Measurements from ENCODE around the gene ZNF587B. TPM values are rescaled to one million over a fixed set of nuclear protein-coding genes. Genes with fewer than 3 reads are reported as not detected.

The ZNF587B gene
- total RNA-seq, 1 experiment from 2014 or later = 14.1 TPM

DNA sequence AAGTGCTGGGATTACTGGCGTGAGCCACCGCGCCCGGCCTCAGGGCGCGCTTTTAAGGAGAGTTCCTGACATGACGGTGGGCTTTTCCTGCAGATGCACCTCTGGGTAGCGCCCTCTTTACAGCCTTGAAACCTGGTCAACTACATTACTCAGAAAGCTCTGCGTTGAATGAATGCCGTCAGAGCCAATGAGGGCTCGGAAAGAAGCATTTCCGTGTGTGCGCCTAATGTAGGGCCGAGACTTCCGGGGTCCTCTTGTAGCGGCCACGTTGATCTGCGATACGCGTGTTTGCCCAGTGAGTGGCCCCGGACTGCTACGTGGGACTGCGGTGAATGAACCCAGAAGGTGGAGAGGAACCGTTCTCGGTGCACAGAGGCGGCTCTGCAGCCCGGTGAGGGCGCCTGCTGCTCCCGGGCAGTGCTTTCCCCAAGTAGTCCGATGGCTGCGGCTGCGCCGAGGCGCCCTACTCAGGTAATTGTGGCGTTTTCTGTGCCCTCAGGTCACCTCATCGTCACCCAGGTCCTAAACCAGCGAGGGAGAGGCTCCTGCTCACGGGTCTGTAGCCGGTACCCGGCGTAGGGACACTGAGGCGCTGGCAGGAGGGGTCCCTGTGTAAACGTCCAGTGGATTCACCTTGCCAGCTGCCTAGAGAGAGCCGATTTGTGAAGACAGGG is 10.5 kb upstream of the ZNF587B start:
- peak; percentile 90 for DNase-seq (ENCODE audit: low read depth, low spot score)
- no peaks in the 10 kb centered on the region for H3K9me3 ChIP-seq (ENCODE audit: control insufficient read depth in 1 of 2, insufficient read depth in 1 of 2, low read depth in 1 of 2, low read length in 2 of 2)
- peak overlapping the region; percentile 71 to 95 for H3K4me3 ChIP-seq (replicated peaks in 1 of 2; ENCODE audit: low read depth in 1 of 2, low read length in 2 of 2)
- peaks cover 1% of the 10 kb centered on the region; the same call in 1 of the 2 replicates for H4K20me1 ChIP-seq (ENCODE audit: insufficient read depth)
- peaks cover 0 to 5% of the 10 kb centered on the region in 2 experiments; a peak in 2 of 4 replicates for H3K36me3 ChIP-seq (ENCODE audit: control insufficient read depth in 1 of 2, insufficient read depth in 2 of 2, low read length in 2 of 2)
- peaks cover 53% of the 10 kb centered on the region for H3K79me2 ChIP-seq (ENCODE audit: insufficient read depth, low read length)
- ChIA-PET RAD21 (ENCODE audit: low non-redundant PET in 1 of 2, low total read pairs in 2 of 2, uncharacterized antibody in 2 of 2, unreplicated experiment in 2 of 2) (no interaction called here), CTCF (no interaction called here), POLR2A (interaction anchor here (0.8 to 1.2 kb wide), 2 partner anchors 23 to 138 kb away, joined by 3 to 5 read pairs; partner anchors contain the start of gene ZNF551)
- peak overlapping the region; percentile 80 for H3K27ac ChIP-seq (ENCODE audit: low read depth, low read length)
- no peaks in the 10 kb centered on the region for H3K27me3 ChIP-seq (ENCODE audit: insufficient read depth, low read length)
- H3K4me1 ChIP-seq (ENCODE audit: control insufficient read depth in 1 of 2, insufficient read depth in 2 of 2, low read length in 2 of 2) = peaks cover 0 to 20% of the 10 kb centered on the region in 2 experiments; a peak in 3 of 4 replicates
- H3K9ac ChIP-seq (ENCODE audit: low read length) = peak overlapping the region; percentile 98
- peak overlapping the region; percentile 65 for H2AFZ ChIP-seq (ENCODE audit: low read depth, low read length, poor library complexity, severe bottlenecking)
- H3K4me2 ChIP-seq (ENCODE audit: low read length) = peak overlapping the region; percentile 85
- H3K9me2 ChIP-seq (ENCODE audit: insufficient read depth) = no peaks in the 10 kb centered on the region
- TF ChIP-seq SIN3A (IDR thresholded peaks at IDR 0.05; ENCODE audit: low read depth) = peak; percentile 84
- TF ChIP-seq, protein P1, sequence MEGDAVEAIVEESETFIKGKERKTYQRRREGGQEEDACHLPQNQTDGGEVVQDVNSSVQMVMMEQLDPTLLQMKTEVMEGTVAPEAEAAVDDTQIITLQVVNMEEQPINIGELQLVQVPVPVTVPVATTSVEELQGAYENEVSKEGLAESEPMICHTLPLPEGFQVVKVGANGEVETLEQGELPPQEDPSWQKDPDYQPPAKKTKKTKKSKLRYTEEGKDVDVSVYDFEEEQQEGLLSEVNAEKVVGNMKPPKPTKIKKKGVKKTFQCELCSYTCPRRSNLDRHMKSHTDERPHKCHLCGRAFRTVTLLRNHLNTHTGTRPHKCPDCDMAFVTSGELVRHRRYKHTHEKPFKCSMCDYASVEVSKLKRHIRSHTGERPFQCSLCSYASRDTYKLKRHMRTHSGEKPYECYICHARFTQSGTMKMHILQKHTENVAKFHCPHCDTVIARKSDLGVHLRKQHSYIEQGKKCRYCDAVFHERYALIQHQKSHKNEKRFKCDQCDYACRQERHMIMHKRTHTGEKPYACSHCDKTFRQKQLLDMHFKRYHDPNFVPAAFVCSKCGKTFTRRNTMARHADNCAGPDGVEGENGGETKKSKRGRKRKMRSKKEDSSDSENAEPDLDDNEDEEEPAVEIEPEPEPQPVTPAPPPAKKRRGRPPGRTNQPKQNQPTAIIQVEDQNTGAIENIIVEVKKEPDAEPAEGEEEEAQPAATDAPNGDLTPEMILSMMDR (IDR thresholded peaks at IDR 0.05 in 2 of 3, conservative IDR thresholded peaks at IDR 0.05 in 1 of 3; ENCODE audit: borderline replicate concordance in 1 of 3, insufficient read depth in 1 of 3, low read depth in 2 of 3, low read length in 2 of 3) = 0 out of 6 replicates have a peak, but pooled peaks of 1 of the 3 experiments have one; percentile 10
- TF ChIP-seq, protein P2, sequence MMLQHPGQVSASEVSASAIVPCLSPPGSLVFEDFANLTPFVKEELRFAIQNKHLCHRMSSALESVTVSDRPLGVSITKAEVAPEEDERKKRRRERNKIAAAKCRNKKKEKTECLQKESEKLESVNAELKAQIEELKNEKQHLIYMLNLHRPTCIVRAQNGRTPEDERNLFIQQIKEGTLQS (IDR thresholded peaks at IDR 0.05) = no peak
- TF ChIP-seq POLR2A (IDR thresholded peaks at IDR 0.05; ENCODE audit: borderline replicate concordance, extremely low read depth, insufficient read depth, insufficient read length) = no peak
- TF ChIP-seq, protein P3, sequence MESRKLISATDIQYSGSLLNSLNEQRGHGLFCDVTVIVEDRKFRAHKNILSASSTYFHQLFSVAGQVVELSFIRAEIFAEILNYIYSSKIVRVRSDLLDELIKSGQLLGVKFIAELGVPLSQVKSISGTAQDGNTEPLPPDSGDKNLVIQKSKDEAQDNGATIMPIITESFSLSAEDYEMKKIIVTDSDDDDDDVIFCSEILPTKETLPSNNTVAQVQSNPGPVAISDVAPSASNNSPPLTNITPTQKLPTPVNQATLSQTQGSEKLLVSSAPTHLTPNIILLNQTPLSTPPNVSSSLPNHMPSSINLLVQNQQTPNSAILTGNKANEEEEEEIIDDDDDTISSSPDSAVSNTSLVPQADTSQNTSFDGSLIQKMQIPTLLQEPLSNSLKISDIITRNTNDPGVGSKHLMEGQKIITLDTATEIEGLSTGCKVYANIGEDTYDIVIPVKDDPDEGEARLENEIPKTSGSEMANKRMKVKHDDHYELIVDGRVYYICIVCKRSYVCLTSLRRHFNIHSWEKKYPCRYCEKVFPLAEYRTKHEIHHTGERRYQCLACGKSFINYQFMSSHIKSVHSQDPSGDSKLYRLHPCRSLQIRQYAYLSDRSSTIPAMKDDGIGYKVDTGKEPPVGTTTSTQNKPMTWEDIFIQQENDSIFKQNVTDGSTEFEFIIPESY (IDR thresholded peaks at IDR 0.05; ENCODE audit: extremely low read depth, insufficient replicate concordance, low read length) = no peak
- TF ChIP-seq RAD21 (IDR thresholded peaks at IDR 0.05; ENCODE audit: low read depth) = no peak
- TF ChIP-seq POLR2AphosphoS5 (IDR thresholded peaks at IDR 0.05; ENCODE audit: low read depth, low read length) = peak; percentile 85
- TF ChIP-seq YY1 (IDR thresholded peaks at IDR 0.05; ENCODE audit: extremely low read depth, insufficient replicate concordance, low read depth, low read length) = peak; percentile 54
- no peak for TF ChIP-seq CEBPB (IDR thresholded peaks at IDR 0.05; ENCODE audit: low read depth)
- peak; percentile 79 for TF ChIP-seq ELF1 (IDR thresholded peaks at IDR 0.05; ENCODE audit: borderline replicate concordance, low read depth)
- peak; percentile 90 for TF ChIP-seq SP1 (IDR thresholded peaks at IDR 0.05; ENCODE audit: low read depth)
- TF ChIP-seq, protein P4, sequence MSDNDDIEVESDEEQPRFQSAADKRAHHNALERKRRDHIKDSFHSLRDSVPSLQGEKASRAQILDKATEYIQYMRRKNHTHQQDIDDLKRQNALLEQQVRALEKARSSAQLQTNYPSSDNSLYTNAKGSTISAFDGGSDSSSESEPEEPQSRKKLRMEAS (IDR thresholded peaks at IDR 0.05) = peak; percentile 95
- TF ChIP-seq TCF7L2 (IDR thresholded peaks at IDR 0.05; ENCODE audit: borderline replicate concordance, extremely low read depth, insufficient read depth, insufficient read length) = peak; percentile 34
- intact Hi-C loops (cut with micrococcal nuclease) = loop anchor here (5.0 kb wide), 1 partner anchor 137 kb away; the partner anchor contains the start of gene ZNF551
- TSS peak; percentile 56 for BruUV-seq (replicated peaks)
- ATAC-seq = peak; percentile 81
